Fibroblast of the conjunctiva (primary cell): ENCODE results near the gene OR52B6.
"Not testable (repeated sequence)": the region's sequence is repeated elsewhere in the genome, so short reads cannot be mapped to it uniquely, and the experiment has no call there.

Source experiments
- DNase-seq: peaks from one replicate; pipeline ENCODE4 v3.0.0-alpha.2; 2010; ENCODE audit warnings: low read depth

The OR52B6 gene

DNA sequence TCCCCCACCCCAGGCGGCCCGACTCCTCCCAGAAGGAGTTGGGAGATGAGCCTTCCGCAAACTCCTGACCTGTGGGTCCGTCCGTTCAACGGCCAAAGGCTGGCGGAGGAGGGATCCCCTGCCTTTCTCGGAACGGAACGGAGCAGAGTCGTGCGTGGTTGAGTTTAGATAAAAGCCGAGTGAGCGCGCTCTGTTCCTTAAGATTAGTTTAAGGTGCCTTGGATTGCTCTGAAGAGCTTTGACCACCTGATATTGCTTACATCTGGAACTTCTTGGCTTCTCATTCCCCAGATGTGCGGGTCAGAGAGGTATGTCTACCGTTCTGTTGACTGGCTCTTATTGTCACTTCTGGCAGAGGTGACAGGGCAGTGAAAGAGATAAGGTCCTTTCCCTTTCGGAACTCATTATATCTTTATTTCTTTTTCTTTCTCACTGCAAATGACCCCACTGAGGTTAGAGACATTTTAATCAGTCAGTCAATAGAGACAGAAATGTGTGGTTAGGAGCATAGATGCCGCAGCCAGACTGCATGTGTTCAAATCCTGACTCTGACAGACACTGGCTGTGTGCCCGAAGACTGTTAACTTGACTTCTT is 16.0 kb downstream of the OR52B6 start, which contains the start of gene TRIM6:
TRIM6 (plus strand) TSS at position 31 of the 595 bp plus-strand sequence; CDS start at position 292, 261 bp downstream.
- no peak for DNase-seq

DNA sequence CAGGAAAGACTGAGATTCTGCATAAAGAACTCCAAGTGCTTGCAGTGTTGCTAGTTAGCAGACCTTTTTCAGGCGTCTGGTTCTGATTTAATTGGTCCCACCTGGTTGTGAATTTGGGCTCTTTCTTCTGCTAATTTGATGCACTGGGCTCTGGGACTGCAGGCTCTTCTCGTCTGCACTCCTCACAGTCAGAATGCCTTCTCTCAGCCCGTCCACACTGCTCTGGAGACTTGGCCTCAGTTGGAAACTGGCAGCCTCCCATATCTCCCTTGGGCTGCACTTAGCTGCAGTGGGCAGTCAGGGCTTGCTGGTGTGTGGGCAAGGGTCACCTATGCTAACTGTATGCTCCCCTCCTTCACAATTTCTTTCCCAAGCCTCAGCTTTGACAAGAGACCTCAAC is 17.3 kb downstream of the OR52B6 start:
- DNase-seq = no peak

GRCh38 chr11:5600374-5600851 is 19.7 kb downstream of the OR52B6 start:
- DNase-seq = peak; percentile 72

- not testable (repeated sequence) for DNase-seq
Measured at GRCh38 chr11:5602791-5603190, 22.1 kb downstream of the OR52B6 start.

DNA sequence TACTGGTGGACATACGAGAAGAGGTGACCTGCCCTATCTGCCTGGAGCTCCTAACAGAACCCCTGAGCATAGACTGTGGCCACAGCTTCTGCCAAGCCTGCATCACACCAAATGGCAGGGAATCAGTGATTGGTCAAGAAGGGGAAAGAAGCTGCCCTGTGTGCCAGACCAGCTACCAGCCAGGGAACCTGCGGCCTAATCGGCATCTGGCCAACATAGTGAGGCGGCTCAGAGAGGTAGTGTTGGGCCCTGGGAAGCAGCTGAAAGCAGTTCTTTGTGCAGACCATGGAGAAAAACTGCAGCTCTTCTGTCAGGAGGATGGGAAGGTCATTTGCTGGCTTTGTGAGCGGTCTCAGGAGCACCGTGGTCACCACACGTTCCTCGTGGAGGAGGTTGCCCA is 22.6 kb downstream of the OR52B6 start:
- DNase-seq = no peak

GRCh38 chr11:5604896-5605295 is 24.2 kb downstream of the OR52B6 start:
- DNase-seq = no peak

DNA sequence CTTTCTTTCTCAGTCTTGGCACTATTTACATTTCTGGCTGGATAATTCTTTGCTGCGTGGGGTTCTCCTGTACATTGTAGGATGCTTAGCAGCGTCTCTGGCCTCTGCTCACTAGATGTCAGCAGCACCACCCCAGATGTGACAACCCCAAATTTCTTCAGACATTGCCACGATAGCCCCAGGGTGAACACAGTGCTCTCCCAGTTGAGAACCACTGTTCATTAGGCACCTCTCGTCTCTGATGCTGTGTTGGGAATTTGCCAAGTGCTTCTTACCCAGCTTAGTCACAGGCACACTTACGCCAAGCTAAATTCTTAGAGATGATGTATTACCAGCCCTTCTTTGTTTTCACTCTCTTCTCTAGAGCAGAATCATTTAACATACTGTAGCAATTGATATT is 25.2 kb downstream of the OR52B6 start:
- DNase-seq = peak; percentile 59

DNA sequence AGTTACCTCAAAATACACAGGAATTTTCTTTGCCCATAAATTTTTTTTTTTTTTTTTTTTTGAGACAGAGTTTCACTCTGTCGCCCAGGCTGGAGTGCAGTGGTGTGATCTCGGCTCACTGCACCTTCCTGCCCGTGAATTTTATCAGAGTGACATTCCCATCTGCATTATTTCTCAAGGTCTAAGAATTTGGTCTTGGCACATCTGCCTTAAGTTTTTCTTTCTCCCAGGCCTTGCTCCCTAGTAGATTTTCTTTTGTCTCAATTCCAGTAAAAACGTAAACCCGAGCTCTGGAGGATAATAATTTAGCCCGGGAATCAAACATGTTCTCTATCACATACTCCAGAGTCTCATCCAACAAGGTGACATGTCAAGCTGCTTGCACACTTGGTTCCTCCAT is 28.1 kb downstream of the OR52B6 start:
- DNase-seq = no peak

DNA sequence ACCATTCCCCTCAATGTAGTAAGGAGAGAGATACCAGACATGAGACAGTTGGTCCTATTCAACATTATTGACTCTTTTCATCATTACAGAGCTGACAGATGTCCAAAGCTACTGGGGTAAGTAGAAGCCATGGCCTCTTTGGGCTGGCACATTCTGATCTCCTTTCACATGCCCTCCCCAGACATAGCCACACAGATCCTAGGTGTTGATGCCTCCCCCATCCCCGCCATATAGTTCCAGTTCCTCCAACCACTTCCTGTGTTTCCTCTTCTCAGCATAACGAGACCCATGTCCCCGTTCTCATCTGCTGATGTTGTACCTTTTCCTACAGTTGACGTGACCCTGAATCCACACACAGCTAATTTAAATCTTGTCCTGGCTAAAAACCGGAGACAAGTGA is 29.8 kb downstream of the OR52B6 start:
- DNase-seq = no peak

GRCh38 chr11:5611627-5612026 is 30.9 kb downstream of the OR52B6 start:
- DNase-seq = no peak

- DNase-seq = no peak
Measured at GRCh38 chr11:5618807-5619206, 38.1 kb downstream of the OR52B6 start.

GRCh38 chr11:5620651-5621521 is 40.2 kb downstream of the OR52B6 start:
- peak; percentile 57 for DNase-seq

DNA sequence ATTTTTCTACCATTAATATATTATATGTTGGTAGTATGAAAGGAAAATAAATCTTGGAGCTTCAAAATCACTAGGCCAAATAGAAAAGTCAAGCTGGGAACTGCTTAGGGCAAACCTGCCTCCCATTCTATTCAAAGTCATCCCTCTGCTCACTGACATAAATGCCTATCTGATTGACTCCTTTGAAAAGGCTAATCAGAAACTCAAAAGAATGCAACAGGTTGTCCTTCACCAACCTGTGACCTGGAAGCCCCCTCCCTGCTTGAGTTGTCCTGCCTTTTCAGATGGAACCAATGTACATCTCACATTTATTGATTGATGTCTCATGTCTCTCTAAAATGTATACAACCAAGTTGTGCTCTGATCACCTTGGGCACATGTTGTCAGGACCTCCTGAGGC is 40.9 kb downstream of the OR52B6 start:
- DNase-seq = no peak

DNA sequence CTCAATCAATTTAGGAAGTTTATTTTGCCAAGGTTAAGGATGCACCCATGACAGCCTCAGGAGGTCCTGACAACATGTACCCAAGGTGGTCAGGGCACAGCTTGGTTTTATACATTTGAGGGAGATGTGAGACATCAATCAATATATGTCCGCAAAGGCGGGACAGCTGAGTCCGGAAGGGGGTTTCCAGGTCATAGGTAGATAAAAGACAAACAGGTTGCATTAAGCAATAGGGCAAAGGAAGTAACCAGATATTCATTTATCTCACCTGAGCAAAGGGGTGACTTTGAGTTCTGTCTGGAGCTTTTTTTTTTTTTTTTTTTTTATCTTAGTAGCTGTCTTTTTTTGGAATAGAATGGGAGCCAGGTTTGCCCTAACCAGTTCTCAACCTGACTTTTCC is 42.1 kb downstream of the OR52B6 start:
- DNase-seq = no peak

- DNase-seq = peak; percentile 13
Measured at GRCh38 chr11:5624489-5625279, 44.0 kb downstream of the OR52B6 start, which contains the start of gene TRIM34. Gene TRIM34 (plus strand): TSS chr11:5625001. CDS start chr11:5632332, 7,331 bp downstream.

GRCh38 chr11:5625281-5625680 is 44.6 kb downstream of the OR52B6 start:
- no peak for DNase-seq

DNA sequence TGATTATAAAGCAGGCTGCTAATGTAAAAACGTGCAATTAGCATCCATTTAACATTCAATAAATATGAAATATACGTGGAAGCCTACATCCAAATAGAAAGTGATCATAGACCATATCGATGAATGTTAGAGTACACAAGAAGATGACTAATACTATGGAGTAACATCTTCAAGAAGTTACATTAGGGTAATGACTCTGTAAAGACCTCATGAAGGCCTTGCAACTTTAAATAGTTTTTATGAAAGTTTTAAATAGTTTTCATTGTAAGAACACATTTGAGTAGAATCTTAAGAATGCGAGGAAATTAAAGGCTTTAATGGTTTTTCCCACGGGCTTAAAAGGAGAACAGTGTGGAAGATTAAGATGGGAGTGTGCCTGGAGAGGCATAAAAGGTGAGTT is 45.5 kb downstream of the OR52B6 start:
- no peak for DNase-seq

- DNase-seq = no peak
Measured at GRCh38 chr11:5631417-5631816, 50.7 kb downstream of the OR52B6 start.
